Amniotic epithelial cell (primary cell): Measurements from ENCODE around the gene BCDIN3D.
"Not testable (repeated sequence)": the region's sequence is repeated elsewhere in the genome, so short reads cannot be mapped to it uniquely, and the experiment has no call there.

ENCODE experiments used
- DNase-seq: peaks from one replicate; pipeline ENCODE4 v3.0.0-alpha.2; 2010; ENCODE audit warnings: low read depth

BCDIN3D gene

DNA sequence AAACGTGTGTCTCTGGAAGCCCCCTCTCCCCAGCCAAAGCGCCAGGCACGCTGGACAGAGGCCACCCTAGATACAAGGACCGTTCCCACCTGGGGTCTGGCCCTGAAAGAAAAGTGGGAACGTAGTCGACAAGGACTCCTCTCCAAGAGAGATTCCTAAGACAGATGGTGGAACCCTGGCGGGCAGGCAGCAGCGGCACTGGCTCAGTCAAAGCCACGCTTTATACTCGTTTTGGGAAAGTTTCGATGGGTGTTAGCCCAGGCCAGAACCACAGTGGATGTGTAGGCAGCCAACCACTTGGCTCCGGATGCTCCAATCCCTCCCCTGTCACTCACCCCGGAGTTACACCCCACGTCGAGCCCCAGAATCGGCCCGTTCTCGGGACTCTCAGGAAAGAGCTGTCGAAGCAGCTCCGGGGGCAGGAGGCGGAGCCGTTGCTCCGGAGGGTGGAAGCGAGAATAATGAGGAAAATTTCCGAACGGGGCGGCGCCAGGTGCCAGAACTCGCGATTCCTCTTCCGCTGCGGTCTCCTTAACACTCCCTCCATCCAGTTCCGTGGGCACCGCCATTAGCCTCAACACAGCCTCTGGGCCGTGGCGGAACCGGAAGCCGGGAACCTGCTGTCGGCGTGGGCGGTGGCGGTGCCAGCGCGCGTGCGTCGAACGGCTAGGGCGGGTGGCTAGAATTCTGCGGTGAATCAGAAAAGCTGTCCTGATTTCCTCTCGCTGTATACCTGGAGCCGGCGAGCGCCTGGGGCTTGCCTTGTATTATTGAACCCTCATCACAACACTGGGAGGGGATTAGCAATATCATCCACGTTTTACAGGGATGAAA is at the start of gene BCDIN3D:
TSS of gene BCDIN3D (minus strand) at position 588 of the 834 bp plus-strand sequence. CDS start at position 569, 19 bp downstream.
- peak; percentile 91 for DNase-seq

- no peak for DNase-seq
Observed at GRCh38 chr12:49892084-49892731, 49.3 kb upstream of the BCDIN3D start.

GRCh38 chr12:49891476-49891875 is 48.6 kb upstream of the BCDIN3D start:
- no peak for DNase-seq

GRCh38 chr12:49891012-49891411 is 48.1 kb upstream of the BCDIN3D start:
- DNase-seq, result no peak

- no peak for DNase-seq
Observed at GRCh38 chr12:49890096-49890461, 47.2 kb upstream of the BCDIN3D start.

GRCh38 chr12:49889361-49890095 is 46.6 kb upstream of the BCDIN3D start:
- no peak for DNase-seq

DNA sequence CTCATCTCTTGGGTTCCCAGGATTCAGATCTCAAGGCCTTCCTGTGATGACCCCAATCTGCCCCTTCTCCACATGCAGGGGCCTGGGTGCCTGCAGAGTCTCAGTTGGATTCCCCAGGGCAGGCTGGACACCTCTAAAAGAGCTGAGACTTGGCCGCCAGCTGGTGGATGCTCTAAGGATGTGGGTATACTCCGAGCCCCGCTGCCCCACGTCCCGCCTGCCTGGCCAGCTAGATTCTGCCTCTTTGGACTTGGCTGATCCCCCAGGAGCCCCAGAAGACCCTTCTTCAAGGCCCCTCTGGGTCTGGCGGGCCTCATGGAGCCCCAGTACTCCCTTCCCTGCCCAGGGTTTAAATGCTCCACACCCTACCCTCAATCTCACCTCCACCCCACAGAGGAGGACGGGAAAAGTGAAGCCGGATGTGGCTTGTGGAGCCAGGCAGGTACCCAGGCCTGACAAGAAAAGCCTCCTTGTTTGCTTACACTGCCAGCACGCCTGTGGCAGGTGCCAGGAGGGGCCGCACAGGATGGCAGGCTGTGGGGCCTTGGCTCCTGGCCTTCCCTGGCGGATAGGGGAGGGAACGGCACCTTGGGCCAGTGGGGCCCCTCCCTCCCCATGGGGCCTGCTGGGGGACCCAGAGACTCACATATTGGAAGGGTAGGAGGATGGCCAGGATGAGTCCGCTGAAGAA is 45.7 kb upstream of the BCDIN3D start:
- no peak for DNase-seq

GRCh38 chr12:49887536-49888401 is 44.9 kb upstream of the BCDIN3D start:
- no peak for DNase-seq

DNA sequence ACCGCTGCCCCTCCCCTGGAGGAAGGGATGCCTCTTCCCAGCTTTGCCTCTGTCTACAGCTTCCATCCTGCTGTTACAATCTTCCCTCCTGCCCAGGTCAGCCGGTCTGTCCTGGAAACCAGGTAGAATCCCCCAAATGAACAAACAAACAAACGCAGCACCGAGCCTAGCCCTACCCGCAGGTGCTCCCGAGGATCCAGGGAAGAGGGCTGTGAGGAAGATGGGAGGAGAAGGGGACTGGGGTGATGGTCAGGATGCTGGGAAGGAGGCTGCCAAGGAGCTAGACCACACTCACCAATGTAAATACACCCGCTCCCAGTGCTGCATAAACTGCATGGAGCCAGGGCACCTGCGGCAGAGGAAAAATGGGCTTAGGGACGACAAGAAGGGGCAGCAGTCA is 44.2 kb upstream of the BCDIN3D start:
- DNase-seq, result no peak

DNA sequence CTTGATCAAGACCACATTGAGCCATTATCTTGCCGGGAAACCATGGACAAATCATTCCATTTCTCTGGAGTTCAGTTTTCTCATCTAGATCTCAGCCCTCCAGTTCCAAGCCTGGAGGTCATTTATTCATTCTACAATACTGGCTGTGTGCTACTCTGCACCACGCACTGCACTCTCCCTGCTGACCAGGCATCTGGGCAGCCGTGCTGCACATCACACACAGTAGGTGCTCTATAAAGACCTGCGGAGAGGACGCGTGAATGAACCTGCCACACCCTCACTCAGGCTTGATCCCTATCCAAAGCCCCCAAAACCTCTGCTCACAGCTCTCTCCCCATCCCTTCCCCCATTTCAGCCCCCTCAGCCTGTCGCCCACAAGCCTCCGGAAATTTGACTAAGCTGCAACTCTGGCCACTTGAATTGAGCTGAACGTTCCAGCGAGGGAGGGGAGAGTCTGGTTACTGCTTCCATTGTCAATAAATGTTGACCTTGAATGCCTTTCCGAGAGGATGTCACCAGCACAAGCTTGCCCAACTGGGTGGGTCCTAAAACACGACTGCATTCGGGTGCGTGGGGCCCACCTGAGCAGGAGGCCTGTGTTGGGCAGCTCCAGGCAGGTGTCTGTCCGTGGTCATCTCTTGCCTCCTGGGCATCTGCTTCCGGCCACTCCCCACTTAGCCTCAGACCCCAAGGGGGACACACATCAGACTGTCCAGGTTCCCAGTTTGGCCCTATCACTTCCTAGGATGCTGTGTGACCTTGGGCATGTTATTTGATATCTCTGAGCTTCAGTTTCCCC is 43.0 kb upstream of the BCDIN3D start:
- DNase-seq, result no peak

DNA sequence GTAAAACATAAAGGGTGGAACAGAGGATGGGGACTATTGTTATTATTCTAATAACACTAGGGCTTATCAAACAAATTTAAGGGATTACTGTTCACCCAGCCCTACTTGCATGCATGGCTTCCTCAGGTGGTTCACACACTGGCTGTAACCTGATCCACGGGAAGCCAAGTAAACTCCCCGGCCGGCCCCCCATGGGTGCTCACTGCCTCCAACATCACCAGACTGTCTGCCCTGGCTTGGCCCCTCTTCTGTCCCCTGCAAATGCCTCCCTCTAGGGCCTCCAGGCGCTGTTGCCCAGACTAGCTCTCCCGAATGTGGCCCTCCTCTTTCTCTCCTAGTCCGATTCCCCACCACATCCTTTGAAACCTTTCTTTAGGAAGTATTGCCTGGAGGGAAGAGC is 42.2 kb upstream of the BCDIN3D start:
- no peak for DNase-seq

- DNase-seq, result no peak
Observed at GRCh38 chr12:49882851-49883464, 40.1 kb upstream of the BCDIN3D start.

DNA sequence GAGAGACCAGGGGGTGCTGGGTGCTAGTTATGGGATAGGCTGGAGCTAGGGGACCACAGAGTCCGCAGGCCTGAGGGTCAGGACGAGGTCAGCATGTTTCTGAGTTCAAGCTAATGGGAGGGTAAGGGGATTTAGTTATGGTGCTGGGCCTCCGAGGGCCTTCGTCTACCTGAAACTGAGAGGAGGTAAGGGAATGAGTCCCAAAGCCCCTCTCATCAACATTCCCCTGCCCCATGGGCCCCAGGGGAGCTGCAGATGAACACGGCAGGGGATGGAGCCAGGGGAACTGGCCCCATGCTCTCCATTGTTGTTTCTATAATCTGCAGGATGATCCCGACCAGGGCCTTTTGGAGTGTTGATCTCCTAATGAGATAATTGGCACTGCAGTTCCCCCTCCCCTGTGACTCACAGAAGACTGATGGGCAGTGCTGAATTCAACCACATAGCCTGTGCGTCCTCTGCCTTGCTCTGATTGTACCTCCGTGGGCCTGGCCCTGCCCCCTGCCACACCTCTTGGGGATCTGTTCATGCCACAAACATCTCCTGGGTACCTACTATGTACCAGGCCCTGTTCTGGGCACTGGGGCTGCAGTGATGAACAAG is 39.4 kb upstream of the BCDIN3D start:
- DNase-seq, result peak; percentile 27

GRCh38 chr12:49881415-49882247 is 38.7 kb upstream of the BCDIN3D start:
- DNase-seq, result no peak

DNA sequence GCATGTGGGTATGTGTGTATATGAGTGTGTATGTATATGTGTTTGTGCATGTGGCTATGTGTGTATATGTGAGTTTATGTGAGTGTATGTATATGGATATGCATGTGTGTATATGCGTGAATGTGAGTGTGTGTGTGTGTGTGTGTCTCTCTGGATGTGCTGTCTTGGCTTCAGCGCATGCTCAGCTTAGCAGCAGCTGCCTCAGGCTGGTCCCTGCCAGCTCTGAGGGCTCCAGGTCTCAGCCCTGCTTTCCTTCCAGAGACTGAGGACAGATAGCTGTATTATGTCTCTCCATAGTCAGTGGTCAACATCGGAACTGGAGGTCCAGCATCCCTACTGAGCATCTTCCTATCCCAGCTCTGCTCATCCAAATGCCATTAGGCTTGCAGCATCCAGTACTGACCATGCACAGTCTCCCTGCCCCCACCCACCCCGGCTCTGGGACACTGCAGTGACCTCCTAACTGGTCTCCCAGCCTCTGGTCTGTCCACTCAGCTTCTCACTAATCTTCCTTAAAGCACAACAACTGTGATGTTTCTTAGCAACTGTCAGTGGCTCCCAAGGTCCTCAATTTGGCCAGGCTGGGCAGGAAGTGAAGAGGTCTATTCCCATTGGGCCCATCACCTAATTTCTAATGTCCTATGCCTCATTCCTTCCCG is 38.0 kb upstream of the BCDIN3D start:
- no peak for DNase-seq

DNA sequence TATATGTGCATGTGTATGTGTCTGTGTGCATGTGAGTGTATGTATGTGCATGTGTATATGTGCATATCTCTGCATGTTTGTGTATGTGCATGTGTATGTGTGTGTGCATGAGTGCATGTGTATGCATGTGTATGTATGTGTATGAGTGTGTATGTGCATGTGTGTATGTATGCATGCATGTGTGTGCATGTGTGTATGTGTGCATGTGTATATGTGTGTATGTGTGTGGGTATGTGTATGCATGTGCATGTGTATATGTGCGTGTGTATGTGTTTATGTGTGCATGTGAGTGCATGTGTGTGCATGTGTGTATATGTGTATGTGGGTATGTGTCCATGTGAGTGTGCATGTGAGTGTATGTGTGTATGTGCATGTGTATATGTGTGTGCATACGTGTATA is 36.2 kb upstream of the BCDIN3D start:
- DNase-seq, result not testable (repeated sequence)

- DNase-seq, result no peak
Observed at GRCh38 chr12:49878021-49878420, 35.1 kb upstream of the BCDIN3D start.

DNA sequence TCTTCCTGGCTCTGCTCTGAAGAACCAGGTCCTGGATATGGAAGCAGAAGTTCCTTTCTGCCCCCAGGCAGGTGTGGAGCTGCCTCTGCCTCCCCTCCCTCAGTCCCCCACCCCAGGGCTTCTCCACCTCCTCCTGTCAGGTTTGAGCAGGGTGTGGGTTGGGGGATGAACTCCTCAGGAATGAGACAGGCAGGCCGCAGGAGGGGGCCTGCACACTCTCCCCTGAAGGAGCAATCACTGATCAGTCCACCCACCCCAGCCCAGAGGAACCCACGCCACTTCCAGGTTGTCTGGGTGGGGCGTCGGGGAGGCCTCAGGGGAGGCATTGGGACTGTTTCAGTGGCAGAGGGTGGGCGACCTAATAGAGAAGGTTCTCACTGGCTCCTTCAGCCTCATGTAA is 34.2 kb upstream of the BCDIN3D start:
- DNase-seq, result no peak
